ENCODE measurements around the gene TNFRSF6B. TPM values are rescaled to one million over a fixed set of nuclear protein-coding genes. Genes with fewer than 3 reads are reported as not detected.

TNFRSF6B gene
- total and polyA plus RNA-seq, 8 donors: 0.31 to 31.0 (median 2.1) TPM

DNA sequence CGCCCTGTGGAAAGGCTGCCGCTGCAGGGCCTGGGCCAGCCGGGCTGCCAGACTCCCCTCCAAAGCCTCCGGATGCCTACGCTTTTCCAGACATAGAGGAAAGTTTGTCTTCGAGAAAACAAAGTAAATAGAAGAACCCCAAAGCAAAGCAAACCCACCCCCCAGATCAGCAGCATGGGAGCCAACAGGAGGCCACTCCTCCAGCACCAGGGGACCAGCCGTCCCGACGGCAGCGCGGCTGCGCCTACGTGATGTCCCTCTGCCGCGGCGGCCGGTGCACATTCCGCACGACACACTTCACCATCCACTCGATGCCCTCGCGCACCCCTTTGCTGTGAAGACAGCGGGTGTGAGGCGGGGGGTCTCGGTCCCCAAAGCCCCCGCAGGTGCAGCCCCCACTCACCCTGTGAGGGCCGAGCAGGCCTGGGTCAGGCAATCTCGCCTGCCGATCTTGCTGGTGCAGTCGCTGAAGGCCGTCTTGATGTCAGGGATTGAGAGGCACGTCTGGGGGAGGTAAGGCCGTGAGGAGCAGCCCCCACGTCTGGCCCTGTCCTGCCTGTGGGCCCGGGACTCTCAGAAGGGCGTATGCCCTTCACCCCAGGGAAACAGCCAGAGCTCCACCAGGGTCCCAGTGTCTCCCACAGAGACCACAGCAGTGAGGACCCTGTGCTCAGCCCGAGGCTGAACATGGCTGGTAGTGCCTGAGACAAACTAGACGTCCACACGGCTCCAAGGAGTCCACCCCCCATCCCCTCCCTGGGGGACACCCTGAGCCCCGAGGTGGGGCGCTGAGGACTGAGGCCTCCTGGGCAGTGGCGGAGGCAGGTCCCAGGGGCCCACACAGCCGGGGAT is 4.0 kb downstream of the TNFRSF6B start:
- peaks cover 0 to 7% (median 0%) of the 10 kb centered on the region in 3 donors for H3K36me3 ChIP-seq
- TF ChIP-seq, protein P1, sequence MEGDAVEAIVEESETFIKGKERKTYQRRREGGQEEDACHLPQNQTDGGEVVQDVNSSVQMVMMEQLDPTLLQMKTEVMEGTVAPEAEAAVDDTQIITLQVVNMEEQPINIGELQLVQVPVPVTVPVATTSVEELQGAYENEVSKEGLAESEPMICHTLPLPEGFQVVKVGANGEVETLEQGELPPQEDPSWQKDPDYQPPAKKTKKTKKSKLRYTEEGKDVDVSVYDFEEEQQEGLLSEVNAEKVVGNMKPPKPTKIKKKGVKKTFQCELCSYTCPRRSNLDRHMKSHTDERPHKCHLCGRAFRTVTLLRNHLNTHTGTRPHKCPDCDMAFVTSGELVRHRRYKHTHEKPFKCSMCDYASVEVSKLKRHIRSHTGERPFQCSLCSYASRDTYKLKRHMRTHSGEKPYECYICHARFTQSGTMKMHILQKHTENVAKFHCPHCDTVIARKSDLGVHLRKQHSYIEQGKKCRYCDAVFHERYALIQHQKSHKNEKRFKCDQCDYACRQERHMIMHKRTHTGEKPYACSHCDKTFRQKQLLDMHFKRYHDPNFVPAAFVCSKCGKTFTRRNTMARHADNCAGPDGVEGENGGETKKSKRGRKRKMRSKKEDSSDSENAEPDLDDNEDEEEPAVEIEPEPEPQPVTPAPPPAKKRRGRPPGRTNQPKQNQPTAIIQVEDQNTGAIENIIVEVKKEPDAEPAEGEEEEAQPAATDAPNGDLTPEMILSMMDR (IDR thresholded peaks at IDR 0.05): no peak
- peak in 1 of 6 donors; percentile 71 for DNase-seq
- intact Hi-C loops (cut with DNase I): no loop called here
- H3K27ac ChIP-seq: no peak overlapping the region
- FAIRE-seq: no peak
- H3K4me3 ChIP-seq: no peak overlapping the region
- WGBS, 2 donors: 87 to 89% methylated on average over 43 of the region's 43 CpGs
- H3K27me3 ChIP-seq: no peaks in the 10 kb centered on the region
- ATAC-seq: no peak
- no peaks in the 10 kb centered on the region for H3K9me3 ChIP-seq
- peaks cover 0 to 12% (median 0%) of the 10 kb centered on the region in 3 donors for H3K4me1 ChIP-seq

DNA sequence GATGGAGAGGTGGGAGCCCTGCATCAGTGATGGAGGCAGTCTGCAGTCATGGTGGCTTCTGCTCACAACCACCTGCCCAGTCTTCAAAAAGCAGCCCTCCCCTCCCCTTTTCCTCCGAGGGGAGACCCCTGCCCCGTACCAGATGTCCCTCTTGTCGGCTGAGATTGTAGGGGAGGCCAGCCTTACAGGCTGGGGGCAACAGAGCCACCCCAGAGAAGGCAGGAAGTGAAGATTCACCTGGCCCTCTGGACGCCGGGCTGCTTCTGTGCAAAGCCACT is 4.5 kb downstream of the TNFRSF6B start:
- no peak overlapping the region for H3K4me3 ChIP-seq
- H3K36me3 ChIP-seq: peaks cover 0 to 7% (median 0%) of the 10 kb centered on the region in 3 donors
- intact Hi-C loops (cut with DNase I): no loop called here
- no peak for FAIRE-seq
- no peaks in the 10 kb centered on the region for H3K9me3 ChIP-seq
- TF ChIP-seq, protein P1 (IDR thresholded peaks at IDR 0.05): no peak
- peaks cover 0 to 12% (median 0%) of the 10 kb centered on the region in 3 donors for H3K4me1 ChIP-seq
- H3K27me3 ChIP-seq: no peaks in the 10 kb centered on the region
- no peak for DNase-seq
- no peak overlapping the region for H3K27ac ChIP-seq
- ATAC-seq: no peak
- 80 to 88% methylated on average over 4 to 5 of the region's 5 CpGs for WGBS, 2 donors

DNA sequence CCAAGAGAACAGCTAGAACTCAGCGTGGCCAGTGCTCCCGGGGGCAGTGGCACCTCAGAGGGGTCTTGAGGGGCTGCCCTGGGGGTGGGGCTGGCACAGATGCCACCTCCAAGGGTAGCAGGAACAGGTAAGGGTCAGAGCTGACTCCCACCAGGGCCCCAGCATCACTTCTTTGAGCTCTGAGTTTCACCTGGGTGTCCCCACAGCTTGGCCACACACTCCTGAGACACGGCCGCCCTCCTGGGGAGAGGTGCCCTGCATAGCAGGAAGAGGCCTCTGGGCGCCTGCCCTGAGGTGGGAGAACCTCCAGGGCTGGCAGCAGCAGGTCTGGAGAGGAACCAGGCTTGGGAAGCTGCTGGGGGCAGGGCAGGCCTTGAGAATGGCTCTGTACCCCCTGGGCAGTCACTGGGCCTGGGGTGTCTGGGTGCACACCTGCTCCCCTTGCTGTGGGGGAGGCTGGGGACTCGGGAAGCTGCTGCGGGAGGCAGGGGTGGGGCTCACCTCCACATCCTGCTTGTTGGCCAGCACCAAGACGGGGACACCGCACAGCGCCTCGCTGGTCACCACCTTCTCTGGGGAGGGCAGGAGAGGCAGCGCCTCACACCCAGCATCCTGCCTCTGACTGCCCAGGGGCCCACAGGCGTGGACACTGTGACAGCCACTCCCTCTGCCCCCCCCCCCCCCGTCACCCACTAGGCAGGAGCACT is 5.0 kb downstream of the TNFRSF6B start:
- DNase-seq (peak in 2 of 6 donors; percentile 34 to 77), FAIRE-seq (no peak), ATAC-seq (no peak)
- Histone ChIP-seq H3K27me3 (no peaks in the 10 kb centered on the region), H3K4me1 (peaks cover 0 to 13% (median 2%) of the 10 kb centered on the region in 3 donors), H3K27ac (no peak overlapping the region), H3K36me3 (peaks cover 0 to 7% (median 0%) of the 10 kb centered on the region in 3 donors), H3K4me3 (no peak overlapping the region), H3K9me3 (no peaks in the 10 kb centered on the region)
- intact Hi-C loops (cut with DNase I): no loop called here
- TF ChIP-seq, protein P1 (IDR thresholded peaks at IDR 0.05): no peak
- 83 to 89% methylated on average over 14 of the region's 14 CpGs for WGBS, 2 donors

DNA sequence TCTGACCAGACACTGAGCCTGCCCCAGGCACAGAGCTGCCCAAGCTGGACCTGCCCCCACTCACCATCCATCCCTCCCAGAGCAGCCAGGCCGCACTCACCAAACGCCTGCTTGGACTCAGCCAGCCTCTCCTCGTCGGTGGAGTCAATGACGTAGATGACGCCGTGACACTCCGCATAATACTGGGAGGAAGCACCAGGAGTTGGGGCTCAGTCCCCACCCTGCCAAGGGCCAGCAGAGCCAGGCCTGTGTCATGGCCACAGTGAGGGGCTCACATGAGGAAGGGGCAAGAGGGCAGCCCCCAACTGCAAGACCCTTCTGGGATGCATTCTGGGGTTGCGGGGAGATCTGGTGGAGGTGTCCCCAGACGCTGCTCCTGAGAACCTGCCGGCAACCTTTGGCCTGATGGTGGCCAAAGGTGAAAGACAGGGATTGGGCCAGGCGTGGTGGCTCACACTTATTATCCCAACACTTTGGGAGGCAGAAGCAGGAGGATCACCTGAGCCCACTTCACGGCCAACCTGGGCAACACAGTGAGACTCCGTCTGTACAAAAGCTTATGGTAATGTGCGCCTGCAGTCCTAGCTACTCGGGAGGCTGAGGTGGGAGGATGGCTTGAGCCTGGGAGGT is 5.7 kb downstream of the TNFRSF6B start:
- TF ChIP-seq, protein P1 (IDR thresholded peaks at IDR 0.05): no peak
- Histone ChIP-seq H3K27me3 (no peaks in the 10 kb centered on the region), H3K4me1 (peaks cover 0 to 9% (median 6%) of the 10 kb centered on the region in 3 donors), H3K36me3 (peaks cover 0 to 7% (median 0%) of the 10 kb centered on the region in 3 donors), H3K27ac (no peak overlapping the region), H3K4me3 (no peak overlapping the region), H3K9me3 (no peaks in the 10 kb centered on the region)
- DNase-seq: peak in 1 of 6 donors; percentile 72
- intact Hi-C loops (cut with DNase I): no loop called here
- 90 to 91% methylated on average over 16 of the region's 16 CpGs for WGBS, 2 donors
- no peak for ATAC-seq
- FAIRE-seq: no peak

All from pancreas (tissue), 10 donors.